ENCODE measurements around the gene EPN2. TPM values are rescaled to one million over a fixed set of nuclear protein-coding genes. Genes with fewer than 3 reads are reported as not detected.

Gene EPN2
- total RNA-seq, 1 donor: 18.1 TPM

- Histone ChIP-seq H3K36me3 (ENCODE audit: insufficient read depth, low read length) (no peaks in the 10 kb centered on the region), H3K4me1 (ENCODE audit: insufficient read depth, low read length) (peaks cover 27% of the 10 kb centered on the region), H3K4me2 (ENCODE audit: insufficient read depth, low read length) (no peak overlapping the region), H3K27me3 (ENCODE audit: insufficient read depth, low read length) (no peaks in the 10 kb centered on the region), H3K9me3 (ENCODE audit: low read depth, low read length) (no peaks in the 10 kb centered on the region), H3K4me3 (ENCODE audit: insufficient read depth, low read length) (no peak overlapping the region), H3K27ac (ENCODE audit: low read depth, low read length) (no peak overlapping the region), H4K20me1 (ENCODE audit: insufficient read depth, low read length) (peaks cover 69% of the 10 kb centered on the region), H2AFZ (ENCODE audit: low read length) (no peak overlapping the region), H3K79me2 (ENCODE audit: insufficient read depth, low read length) (peaks cover 77% of the 10 kb centered on the region)
- TF ChIP-seq CTCF (IDR thresholded peaks at IDR 0.05; ENCODE audit: extremely low read depth, low read depth, low read length): no peak
- peak; percentile 27 for DNase-seq (ENCODE audit: insufficient read length, low spot score, missing footprints)
Measured at GRCh38 chr17:19244781-19245180, 7.6 kb downstream of the EPN2 start.

GRCh38 chr17:19247473-19247872 is 10.3 kb downstream of the EPN2 start:
- H3K4me2 ChIP-seq (ENCODE audit: insufficient read depth, low read length): no peak overlapping the region
- peaks cover 75% of the 10 kb centered on the region for H3K79me2 ChIP-seq (ENCODE audit: insufficient read depth, low read length)
- no peaks in the 10 kb centered on the region for H3K27me3 ChIP-seq (ENCODE audit: insufficient read depth, low read length)
- no peak overlapping the region for H2AFZ ChIP-seq (ENCODE audit: low read length)
- peaks cover 65% of the 10 kb centered on the region for H4K20me1 ChIP-seq (ENCODE audit: insufficient read depth, low read length)
- no peak for DNase-seq (ENCODE audit: insufficient read length, low spot score, missing footprints)
- H3K9me3 ChIP-seq (ENCODE audit: low read depth, low read length): no peaks in the 10 kb centered on the region
- H3K27ac ChIP-seq (ENCODE audit: low read depth, low read length): peak overlapping the region; percentile 27
- H3K4me3 ChIP-seq (ENCODE audit: insufficient read depth, low read length): no peak overlapping the region
- H3K36me3 ChIP-seq (ENCODE audit: insufficient read depth, low read length): no peaks in the 10 kb centered on the region
- TF ChIP-seq CTCF (IDR thresholded peaks at IDR 0.05; ENCODE audit: extremely low read depth, low read depth, low read length): no peak
- H3K4me1 ChIP-seq (ENCODE audit: insufficient read depth, low read length): peaks cover 39% of the 10 kb centered on the region

GRCh38 chr17:19248151-19248927 is 11.2 kb downstream of the EPN2 start:
- Histone ChIP-seq H4K20me1 (ENCODE audit: insufficient read depth, low read length) (peaks cover 66% of the 10 kb centered on the region), H3K36me3 (ENCODE audit: insufficient read depth, low read length) (no peaks in the 10 kb centered on the region), H2AFZ (ENCODE audit: low read length) (no peak overlapping the region), H3K4me3 (ENCODE audit: insufficient read depth, low read length) (no peak overlapping the region), H3K4me1 (ENCODE audit: insufficient read depth, low read length) (peaks cover 39% of the 10 kb centered on the region), H3K4me2 (ENCODE audit: insufficient read depth, low read length) (peak overlapping the region; percentile 73), H3K79me2 (ENCODE audit: insufficient read depth, low read length) (peaks cover 77% of the 10 kb centered on the region), H3K9me3 (ENCODE audit: low read depth, low read length) (no peaks in the 10 kb centered on the region), H3K27ac (ENCODE audit: low read depth, low read length) (peak overlapping the region; percentile 68), H3K27me3 (ENCODE audit: insufficient read depth, low read length) (no peaks in the 10 kb centered on the region)
- DNase-seq (ENCODE audit: insufficient read length, low spot score, missing footprints): peak; percentile 27
- TF ChIP-seq CTCF (IDR thresholded peaks at IDR 0.05; ENCODE audit: extremely low read depth, low read depth, low read length): no peak

GRCh38 chr17:19248928-19249574 is 11.9 kb downstream of the EPN2 start:
- Histone ChIP-seq H3K27me3 (ENCODE audit: insufficient read depth, low read length) (no peaks in the 10 kb centered on the region), H2AFZ (ENCODE audit: low read length) (no peak overlapping the region), H3K36me3 (ENCODE audit: insufficient read depth, low read length) (no peaks in the 10 kb centered on the region), H3K4me1 (ENCODE audit: insufficient read depth, low read length) (peaks cover 39% of the 10 kb centered on the region), H3K27ac (ENCODE audit: low read depth, low read length) (peak overlapping the region; percentile 68), H3K9me3 (ENCODE audit: low read depth, low read length) (no peaks in the 10 kb centered on the region), H3K4me3 (ENCODE audit: insufficient read depth, low read length) (no peak overlapping the region), H4K20me1 (ENCODE audit: insufficient read depth, low read length) (peaks cover 67% of the 10 kb centered on the region), H3K79me2 (ENCODE audit: insufficient read depth, low read length) (peaks cover 79% of the 10 kb centered on the region), H3K4me2 (ENCODE audit: insufficient read depth, low read length) (peak overlapping the region; percentile 73)
- no peak for TF ChIP-seq CTCF (IDR thresholded peaks at IDR 0.05; ENCODE audit: extremely low read depth, low read depth, low read length)
- DNase-seq (ENCODE audit: insufficient read length, low spot score, missing footprints): peak; percentile 95

Data from osteoblast (primary cell).